Gastroesophageal sphincter (tissue), 4 donors: ENCODE results near the gene WARS2. TPM values are rescaled to one million over a fixed set of nuclear protein-coding genes. Genes with fewer than 3 reads are reported as not detected.
"Not testable (repeated sequence)": the region's sequence is repeated elsewhere in the genome, so short reads cannot be mapped to it uniquely, and the experiment has no call there.

Source experiments
- ATAC-seq: fragments of 150-250 bp; one replicate; pipeline ENCODE4 v1.9.1; 2016; ENCODE audit warnings: mild to moderate bottlenecking, moderate library complexity
- H3K27ac ChIP-seq, 4 donors: fragments of 200-600 bp; sonication (generic) in 3 of 4; 1 replicate in 3 of 4; 2 replicates in 1 of 4; pipeline ENCODE4 v1.5.1; 2016 to 2019
- H3K27me3 ChIP-seq: fragments of 200-600 bp; sonication (generic); one replicate; pipeline ENCODE4 v1.5.1; 2019
- H3K36me3 ChIP-seq, 2 donors: fragments of 200-600 bp; sonication (generic); one replicate each; pipeline ENCODE4 v1.5.1; 2019; ENCODE audit warnings: control low read depth in 1 of 2
- H3K4me1 ChIP-seq, 3 donors: fragments of 200-600 bp; sonication (generic); 1 replicate in 2 of 3; 2 replicates in 1 of 3; pipeline ENCODE4 v1.5.1; 2016 to 2019; ENCODE audit warnings: control low read depth in 2 of 3
- H3K4me3 ChIP-seq, 2 donors: fragments of 200-600 bp; sonication (generic); one replicate each; pipeline ENCODE4 v1.5.1; 2019; ENCODE audit warnings: mild to moderate bottlenecking in 1 of 2, moderate library complexity in 1 of 2
- H3K9me3 ChIP-seq, 3 donors: fragments of 200-600 bp; sonication (generic); one replicate each; pipeline ENCODE4 v1.5.1; 2017 to 2019; ENCODE audit warnings: control low read depth in 2 of 3
- CTCF ChIP-seq, 4 experiments: fragments of 200-600 bp in 2 of 4; fragments of 450-650 bp in 2 of 4; sonication (generic) in 1 of 4; IDR thresholded peaks; one replicate each; pipeline ENCODE4 v1.5.1; 2017 to 2019; ENCODE audit warnings: antibody characterized with exemption in 4 of 4, mild to moderate bottlenecking in 2 of 4, moderate library complexity in 2 of 4
- EP300 ChIP-seq: sonication (generic); formaldehyde crosslinking; IDR thresholded peaks from one replicate; pipeline ENCODE4 v1.6.1; 2017; ENCODE audit warnings: antibody characterized with exemption, mild to moderate bottlenecking
- POLR2A ChIP-seq, 2 donors: fragments of 450-650 bp; IDR thresholded peaks; one replicate each; pipeline ENCODE4 v1.6.1; 2017; ENCODE audit warnings: antibody characterized with exemption in 2 of 2, mild to moderate bottlenecking in 2 of 2, moderate library complexity in 1 of 2
- POLR2AphosphoS5 ChIP-seq: sonication (generic); formaldehyde crosslinking; IDR thresholded peaks from one replicate; pipeline ENCODE4 v1.6.1; 2017; ENCODE audit warnings: antibody characterized with exemption
- WGBS, 2 donors: methylation state at CpG; one replicate each; pipeline ENCODE4 v1.1.5; 2018; ENCODE audit warnings: low coverage in 1 of 2; 5-methylcytosine and 5-hydroxymethylcytosine counted together
- total RNA-seq, 4 donors: library from RNA; depleted of rRNA; stranded (reverse); fragments of >200 nt; gene quantifications; one replicate each; pipeline ENCODE4 v1.1.0, GENCODE V29; 2016

Gene WARS2
- total RNA-seq, 4 donors from 2014 or later, result 9.2 to 12.8 (median 11.7) TPM

GRCh38 chr1:119181218-119181617 is 40.8 kb upstream of the WARS2 start:
- ATAC-seq, result no peak
- peaks cover 0 to 16% (median 0%) of the 10 kb centered on the region in 3 donors for H3K9me3 ChIP-seq
- WGBS, 2 donors, result 77 to 100% methylated on average over 2 of the region's 3 CpGs
- no peak overlapping the region for H3K27ac ChIP-seq
- H3K27me3 ChIP-seq, result no peaks in the 10 kb centered on the region
- H3K4me3 ChIP-seq, result no peak overlapping the region
- H3K4me1 ChIP-seq, result no peaks in the 10 kb centered on the region
- TF ChIP-seq CTCF (IDR thresholded peaks at IDR 0.05) (no peak), POLR2AphosphoS5 (no peak), EP300 (no peak), POLR2A (IDR thresholded peaks at IDR 0.05) (no peak)
- peaks cover 0 to 22% of the 10 kb centered on the region in 2 donors for H3K36me3 ChIP-seq

- Histone ChIP-seq H3K27me3 (no peaks in the 10 kb centered on the region), H3K36me3 (peaks cover 0 to 22% of the 10 kb centered on the region in 2 donors), H3K4me1 (no peaks in the 10 kb centered on the region), H3K27ac (no peak overlapping the region), H3K4me3 (no peak overlapping the region), H3K9me3 (peaks cover 0 to 16% (median 0%) of the 10 kb centered on the region in 3 donors)
- WGBS, 2 donors, result no CpG with 5 or more reads among the region's 22 CpGs
- ATAC-seq, result no peak
- TF ChIP-seq POLR2A (IDR thresholded peaks at IDR 0.05) (no peak), EP300 (no peak), POLR2AphosphoS5 (no peak), CTCF (IDR thresholded peaks at IDR 0.05) (no peak)
Measured at GRCh38 chr1:119179051-119179450, 38.6 kb upstream of the WARS2 start.

- H3K4me1 ChIP-seq, H3K27me3 ChIP-seq, H3K9me3 ChIP-seq, H3K27ac ChIP-seq, ATAC-seq, H3K4me3 ChIP-seq: not testable (repeated sequence)
- H3K36me3 ChIP-seq, result peaks cover 0 to 42% of the 10 kb centered on the region in 2 donors
- 91 to 100% methylated on average over 1 to 9 of the region's 10 CpGs for WGBS, 2 donors
Measured at GRCh38 chr1:119172927-119173326, 32.5 kb upstream of the WARS2 start.

- not testable (repeated sequence) for ATAC-seq, H3K4me3 ChIP-seq, H3K9me3 ChIP-seq, H3K27ac ChIP-seq, H3K27me3 ChIP-seq, H3K4me1 ChIP-seq
- WGBS, 2 donors, result 100% methylated on average over 1 of the region's 34 CpGs; no CpG with 5 or more reads in 1 of the 2 donors
- peaks cover 0 to 46% of the 10 kb centered on the region in 2 donors for H3K36me3 ChIP-seq
Measured at GRCh38 chr1:119171381-119172010, 31.0 kb upstream of the WARS2 start.

- no peaks in the 10 kb centered on the region for H3K9me3 ChIP-seq
- no peak for ATAC-seq
- H3K4me1 ChIP-seq, result no peaks in the 10 kb centered on the region
- no peaks in the 10 kb centered on the region for H3K27me3 ChIP-seq
- 75 to 91% methylated on average over 1 to 2 of the region's 2 CpGs for WGBS, 2 donors
- no peak for TF ChIP-seq CTCF (IDR thresholded peaks at IDR 0.05)
- TF ChIP-seq POLR2AphosphoS5, result no peak
- TF ChIP-seq EP300, result no peak
- TF ChIP-seq POLR2A (IDR thresholded peaks at IDR 0.05), result no peak
- H3K27ac ChIP-seq, result no peak overlapping the region
- no peak overlapping the region for H3K4me3 ChIP-seq
- peaks cover 0 to 47% of the 10 kb centered on the region in 2 donors for H3K36me3 ChIP-seq
Measured at GRCh38 chr1:119163396-119163795, 22.9 kb upstream of the WARS2 start.

GRCh38 chr1:119160866-119161265 is 20.4 kb upstream of the WARS2 start:
- Histone ChIP-seq H3K27ac (no peak overlapping the region), H3K9me3 (no peaks in the 10 kb centered on the region), H3K27me3 (no peaks in the 10 kb centered on the region), H3K4me3 (no peak overlapping the region), H3K4me1 (no peaks in the 10 kb centered on the region), H3K36me3 (peaks cover 0 to 55% of the 10 kb centered on the region in 2 donors)
- ATAC-seq, result peak; percentile 61
- WGBS, 2 donors, result 20 to 29% methylated on average over 4 of the region's 4 CpGs
- TF ChIP-seq EP300, result no peak
